ENCODE data around the gene PHYH. TPM values are rescaled to one million over a fixed set of nuclear protein-coding genes. Genes with fewer than 3 reads are reported as not detected.

PHYH gene
- total RNA-seq, 1 donor from 2014 or later = 5.3 TPM

DNA sequence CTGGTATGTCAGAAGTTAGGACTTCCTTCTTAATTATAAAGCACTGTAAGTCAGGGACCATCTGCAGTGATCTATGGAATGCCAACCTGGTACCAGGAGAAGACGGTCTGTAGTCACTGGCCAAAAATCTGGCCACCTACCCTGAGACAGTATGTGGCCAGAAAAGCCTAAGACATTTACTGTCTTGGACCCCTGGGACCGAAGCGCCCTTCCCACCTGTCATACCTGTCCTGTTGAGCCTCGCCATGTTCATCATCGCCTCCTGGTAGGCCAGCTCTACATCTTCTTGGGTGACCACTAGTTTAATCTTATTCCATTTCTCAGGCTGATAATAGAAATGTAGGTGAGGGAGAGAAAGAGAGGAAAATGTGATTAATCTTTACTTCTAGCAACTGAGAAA lies 28.3 kb upstream of the PHYH start:
- FAIRE-seq (no peak), DNase-seq (ENCODE audit: low read depth) (no peak)
- Histone ChIP-seq H3K36me3 (ENCODE audit: control insufficient read depth, insufficient read depth, low read length) (peaks cover 14% of the 10 kb centered on the region), H3K4me3 (ENCODE audit: low read depth, low read length) (no peak overlapping the region), H3K27me3 (ENCODE audit: control insufficient read depth, insufficient read depth, low read length) (no peaks in the 10 kb centered on the region)
- TF ChIP-seq, protein P1, sequence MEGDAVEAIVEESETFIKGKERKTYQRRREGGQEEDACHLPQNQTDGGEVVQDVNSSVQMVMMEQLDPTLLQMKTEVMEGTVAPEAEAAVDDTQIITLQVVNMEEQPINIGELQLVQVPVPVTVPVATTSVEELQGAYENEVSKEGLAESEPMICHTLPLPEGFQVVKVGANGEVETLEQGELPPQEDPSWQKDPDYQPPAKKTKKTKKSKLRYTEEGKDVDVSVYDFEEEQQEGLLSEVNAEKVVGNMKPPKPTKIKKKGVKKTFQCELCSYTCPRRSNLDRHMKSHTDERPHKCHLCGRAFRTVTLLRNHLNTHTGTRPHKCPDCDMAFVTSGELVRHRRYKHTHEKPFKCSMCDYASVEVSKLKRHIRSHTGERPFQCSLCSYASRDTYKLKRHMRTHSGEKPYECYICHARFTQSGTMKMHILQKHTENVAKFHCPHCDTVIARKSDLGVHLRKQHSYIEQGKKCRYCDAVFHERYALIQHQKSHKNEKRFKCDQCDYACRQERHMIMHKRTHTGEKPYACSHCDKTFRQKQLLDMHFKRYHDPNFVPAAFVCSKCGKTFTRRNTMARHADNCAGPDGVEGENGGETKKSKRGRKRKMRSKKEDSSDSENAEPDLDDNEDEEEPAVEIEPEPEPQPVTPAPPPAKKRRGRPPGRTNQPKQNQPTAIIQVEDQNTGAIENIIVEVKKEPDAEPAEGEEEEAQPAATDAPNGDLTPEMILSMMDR (IDR thresholded peaks at IDR 0.05; ENCODE audit: insufficient read depth, low read length, severe bottlenecking) = no peak

DNA sequence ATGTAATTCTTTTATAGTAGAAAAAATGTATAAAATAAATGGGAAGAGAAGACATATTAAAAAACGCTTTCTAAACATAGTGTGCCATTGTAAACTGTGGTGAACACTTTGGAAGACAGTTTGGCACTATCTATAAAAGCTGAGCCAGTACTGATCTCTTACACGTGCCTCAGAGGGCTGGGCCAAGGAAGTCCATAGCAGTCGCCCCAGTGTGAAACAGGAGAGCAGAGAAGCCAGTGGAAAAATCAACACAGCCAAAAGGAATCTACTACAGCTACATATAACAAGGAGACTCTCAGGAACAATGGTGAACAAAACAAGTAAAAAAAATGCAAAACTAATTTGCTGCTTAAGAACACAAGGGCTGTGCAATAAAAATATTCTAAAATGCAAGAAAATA lies 27.7 kb upstream of the PHYH start:
- FAIRE-seq = no peak
- peaks cover 14% of the 10 kb centered on the region for H3K36me3 ChIP-seq (ENCODE audit: control insufficient read depth, insufficient read depth, low read length)
- DNase-seq (ENCODE audit: low read depth) = no peak
- no peak overlapping the region for H3K4me3 ChIP-seq (ENCODE audit: low read depth, low read length)
- TF ChIP-seq, protein P1 (IDR thresholded peaks at IDR 0.05; ENCODE audit: insufficient read depth, low read length, severe bottlenecking) = no peak
- no peaks in the 10 kb centered on the region for H3K27me3 ChIP-seq (ENCODE audit: control insufficient read depth, insufficient read depth, low read length)

DNA sequence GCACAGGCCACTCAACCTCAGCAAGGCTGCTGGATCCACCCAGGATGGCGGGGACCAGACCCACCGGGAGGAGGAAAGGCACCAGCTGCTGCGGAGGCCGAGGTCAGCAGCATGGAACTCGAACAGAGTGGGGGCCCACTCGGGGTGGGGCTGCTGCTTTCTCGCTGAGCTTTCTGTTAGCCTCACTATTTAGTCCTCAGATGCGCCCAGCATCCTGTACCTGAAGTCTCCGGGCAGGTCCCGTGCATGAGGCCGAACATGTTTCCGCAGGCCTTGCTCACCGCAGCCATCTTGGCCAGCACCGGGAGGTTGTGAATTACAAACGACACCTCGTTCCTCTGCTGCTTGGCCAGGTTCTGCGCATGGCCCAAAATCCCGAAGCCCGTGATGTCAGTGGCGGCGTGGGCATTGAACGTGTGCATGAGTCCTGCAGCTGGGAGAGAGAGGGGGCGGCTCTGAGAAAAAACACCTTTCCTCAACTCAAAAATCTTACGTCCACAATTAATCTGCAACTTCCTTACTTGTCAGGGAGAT lies 22.8 kb upstream of the PHYH start:
- DNase-seq (ENCODE audit: low read depth) (no peak), FAIRE-seq (no peak)
- TF ChIP-seq, protein P1 (IDR thresholded peaks at IDR 0.05; ENCODE audit: insufficient read depth, low read length, severe bottlenecking) = no peak
- H3K4me3 ChIP-seq (ENCODE audit: low read depth, low read length) = no peak overlapping the region
- no peaks in the 10 kb centered on the region for H3K27me3 ChIP-seq (ENCODE audit: control insufficient read depth, insufficient read depth, low read length)
- H3K36me3 ChIP-seq (ENCODE audit: control insufficient read depth, insufficient read depth, low read length) = peaks cover 9% of the 10 kb centered on the region

DNA sequence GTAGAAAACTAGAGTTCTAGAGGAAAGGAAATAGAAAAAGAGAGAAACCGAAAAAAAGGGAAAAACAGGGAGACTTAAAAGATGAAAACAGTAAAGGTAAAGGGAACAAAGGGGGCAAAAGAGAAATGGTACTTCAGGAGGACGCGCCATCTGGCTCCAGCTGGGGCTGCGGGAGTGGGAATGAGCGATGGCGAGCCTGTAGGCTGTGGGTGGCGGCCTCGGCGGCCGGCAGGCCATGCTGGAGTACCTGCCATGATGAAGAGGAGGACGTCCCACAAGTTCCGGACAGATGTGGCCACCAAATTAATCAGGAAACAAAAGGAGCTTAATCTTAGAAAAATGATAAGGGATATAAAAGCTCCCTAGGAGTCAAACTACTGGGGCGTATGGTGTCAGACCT lies 21.7 kb upstream of the PHYH start:
- FAIRE-seq (no peak), DNase-seq (ENCODE audit: low read depth) (no peak)
- no peak overlapping the region for H3K4me3 ChIP-seq (ENCODE audit: low read depth, low read length)
- H3K36me3 ChIP-seq (ENCODE audit: control insufficient read depth, insufficient read depth, low read length) = peaks cover 9% of the 10 kb centered on the region
- no peaks in the 10 kb centered on the region for H3K27me3 ChIP-seq (ENCODE audit: control insufficient read depth, insufficient read depth, low read length)
- TF ChIP-seq, protein P1 (IDR thresholded peaks at IDR 0.05; ENCODE audit: insufficient read depth, low read length, severe bottlenecking) = no peak

DNA sequence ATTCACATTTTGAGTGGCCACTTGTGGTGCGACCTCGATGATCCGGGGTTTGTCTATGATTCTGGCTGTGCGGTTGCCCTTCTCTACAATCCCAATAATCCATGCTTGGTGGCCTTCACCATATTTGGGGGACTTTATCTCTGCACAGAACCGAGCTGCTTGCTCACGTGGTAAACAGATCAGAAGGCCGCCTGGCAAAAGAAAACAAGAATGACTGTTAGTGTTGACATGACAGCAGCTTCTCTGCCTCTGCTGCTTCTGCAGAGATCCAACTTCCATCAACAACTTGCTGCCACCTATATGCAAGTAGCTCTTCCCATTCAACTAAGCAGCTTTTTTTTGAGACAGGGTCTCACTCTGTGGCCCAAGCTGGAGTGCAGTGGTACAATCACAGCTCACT lies 19.3 kb upstream of the PHYH start:
- TF ChIP-seq, protein P1 (IDR thresholded peaks at IDR 0.05; ENCODE audit: insufficient read depth, low read length, severe bottlenecking) = no peak
- DNase-seq (ENCODE audit: low read depth) (no peak), FAIRE-seq (no peak)
- peaks cover 6% of the 10 kb centered on the region for H3K36me3 ChIP-seq (ENCODE audit: control insufficient read depth, insufficient read depth, low read length)
- no peak overlapping the region for H3K4me3 ChIP-seq (ENCODE audit: low read depth, low read length)
- H3K27me3 ChIP-seq (ENCODE audit: control insufficient read depth, insufficient read depth, low read length) = no peaks in the 10 kb centered on the region

DNA sequence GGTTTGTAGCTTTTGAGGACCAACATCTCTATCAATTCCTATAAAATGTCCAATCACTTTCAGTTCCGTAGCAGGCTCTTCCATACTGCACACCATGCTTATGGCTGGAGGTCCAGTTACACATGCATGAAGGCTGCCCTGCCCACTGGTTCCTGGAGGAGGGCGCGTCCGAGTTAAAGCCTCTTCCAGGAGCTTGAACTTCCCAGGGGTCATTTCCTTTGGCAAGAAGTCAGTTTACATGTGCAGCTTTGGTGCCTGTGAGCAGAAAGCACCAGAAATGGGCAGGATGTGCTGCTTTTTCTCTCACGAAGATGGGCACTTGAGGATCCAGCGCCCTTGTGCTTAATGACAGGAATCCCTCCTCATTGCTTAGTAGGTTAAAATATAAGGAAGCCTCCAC lies 17.6 kb upstream of the PHYH start:
- no peak overlapping the region for H3K4me3 ChIP-seq (ENCODE audit: low read depth, low read length)
- DNase-seq (ENCODE audit: low read depth) = no peak
- H3K27me3 ChIP-seq (ENCODE audit: control insufficient read depth, insufficient read depth, low read length) = no peaks in the 10 kb centered on the region
- peaks cover 4% of the 10 kb centered on the region for H3K36me3 ChIP-seq (ENCODE audit: control insufficient read depth, insufficient read depth, low read length)
- FAIRE-seq = no peak
- TF ChIP-seq, protein P1 (IDR thresholded peaks at IDR 0.05; ENCODE audit: insufficient read depth, low read length, severe bottlenecking) = no peak

All from bronchial epithelial cell (primary cell).